Retinal pigment epithelial cell (primary cell): ENCODE results near the gene FAM210A.

ENCODE experiments used
- DNase-seq: peaks from one replicate; pipeline ENCODE4 v3.0.0-alpha.2; 2010; ENCODE audit warnings: low read depth
- H3K4me3 ChIP-seq: 2 replicates; pipeline ENCODE4 v1.5.1; 2011; ENCODE audit warnings: mild to moderate bottlenecking, low read length, control low read depth, moderate library complexity
- CTCF ChIP-seq: conservative IDR thresholded peaks from 2 replicates; pipeline ENCODE4 v1.5.1; 2011; ENCODE audit warnings: low read depth, low read length, control low read depth, inconsistent platforms

FAM210A gene

GRCh38 chr18:13622751-13623150 lies 103.6 kb downstream of the FAM210A start:
- no peak for TF ChIP-seq CTCF
- DNase-seq: no peak
- no peak overlapping the region for H3K4me3 ChIP-seq

GRCh38 chr18:13621886-13622619 lies 104.3 kb downstream of the FAM210A start:
- no peak overlapping the region for H3K4me3 ChIP-seq
- no peak for TF ChIP-seq CTCF
- DNase-seq: no peak

GRCh38 chr18:13621446-13621849 lies 104.9 kb downstream of the FAM210A start:
- no peak overlapping the region for H3K4me3 ChIP-seq
- TF ChIP-seq CTCF: no peak
- DNase-seq: no peak

GRCh38 chr18:13620818-13621445 lies 105.4 kb downstream of the FAM210A start:
- TF ChIP-seq CTCF: no peak
- no peak for DNase-seq
- H3K4me3 ChIP-seq: no peak overlapping the region

- no peak overlapping the region for H3K4me3 ChIP-seq
- no peak for DNase-seq
- TF ChIP-seq CTCF: no peak
Measured at GRCh38 chr18:13620206-13620672, 106.1 kb downstream of the FAM210A start.

- H3K4me3 ChIP-seq: no peak overlapping the region
- TF ChIP-seq CTCF: no peak
- no peak for DNase-seq
Measured at GRCh38 chr18:13619505-13620205, 106.7 kb downstream of the FAM210A start.
